Calu3 (cell line): ENCODE results near the gene CTRB1. TPM values are rescaled to one million over a fixed set of nuclear protein-coding genes. Genes with fewer than 3 reads are reported as not detected.

Source experiments
- BruUV-seq: library from RNA; stranded (reverse); fragments of 400-500 nt; replicated peaks from 2 replicates; lab custom pipeline; 2021; lab: Mats Ljungman, UMichigan
- CTCF ChIA-PET: fragments of 300-600 bp; sonication (Branson Sonifier 250); formaldehyde crosslinking; loops from one replicate; lab custom pipeline; 2022; ENCODE audit warnings: antibody characterized with exemption; lab: Charles Lee
- DNase-seq: peaks from one replicate; pipeline ENCODE4 v3.0.0; 2022
- H3K27ac Mint-ChIP-seq: one replicate; pipeline ENCODE4 v1.8.0; 2022; ENCODE audit warnings: mixed read lengths; ENCODE audit not compliant: unreplicated experiment
- H3K27me3 Mint-ChIP-seq: one replicate; pipeline ENCODE4 v1.8.0; 2022; ENCODE audit warnings: mixed read lengths; ENCODE audit not compliant: unreplicated experiment
- H3K36me3 Mint-ChIP-seq: one replicate; pipeline ENCODE4 v1.8.0; 2022; ENCODE audit warnings: mild to moderate bottlenecking, moderate library complexity, mixed read lengths; ENCODE audit not compliant: insufficient read depth, unreplicated experiment
- H3K4me1 Mint-ChIP-seq: one replicate; pipeline ENCODE4 v1.8.0; 2022; ENCODE audit warnings: mild to moderate bottlenecking, low read depth, mixed read lengths; ENCODE audit not compliant: unreplicated experiment
- H3K4me3 Mint-ChIP-seq: one replicate; pipeline ENCODE4 v1.8.0; 2022; ENCODE audit warnings: mild to moderate bottlenecking, low read depth, moderate library complexity, mixed read lengths; ENCODE audit not compliant: unreplicated experiment
- H3K9me3 Mint-ChIP-seq: one replicate; pipeline ENCODE4 v1.8.0; 2022; ENCODE audit warnings: low read depth, mixed read lengths; ENCODE audit not compliant: unreplicated experiment
- intact Hi-C: fragments of 100-400 bp; cut with micrococcal nuclease; formaldehyde crosslinking; loops from one replicate; pipeline ENCODE4 v1.10.0; 2022; ENCODE audit not compliant: unreplicated experiment
- total RNA-seq: library from RNA; stranded (reverse); gene quantifications from 2 replicates; pipeline ENCODE4 v1.2.3, GENCODE V29; 2022
- TF ChIP-seq, protein P1 (sequence below): fragments of 200-600 bp; IDR thresholded peaks from one replicate; pipeline ENCODE4 v1.8.0; 2022; ENCODE audit warnings: antibody characterized with exemption; ENCODE audit not compliant: unreplicated experiment

Gene CTRB1
- total RNA-seq, 1 experiment from 2014 or later = not detected

GRCh38 chr16:75231570-75231969 is 12.8 kb downstream of the CTRB1 start:
- no peak overlapping the region for H3K4me3 Mint-ChIP-seq

DNA sequence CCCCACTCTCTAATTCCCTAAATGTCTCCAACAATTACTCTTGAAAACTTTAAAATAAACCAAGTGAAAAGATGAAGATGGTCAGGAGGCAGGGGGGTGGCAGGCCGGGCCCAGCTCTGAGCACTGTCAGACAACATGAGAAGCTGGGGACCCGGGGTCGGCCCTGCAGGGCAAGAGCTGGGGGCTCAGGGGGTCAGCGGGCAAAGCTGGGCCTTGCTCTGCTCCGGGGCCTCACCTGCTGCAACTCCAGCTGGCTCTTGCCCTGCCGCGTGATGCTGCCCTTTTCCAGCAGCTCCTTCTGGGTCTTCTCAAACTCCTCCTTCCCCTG is 14.8 kb downstream of the CTRB1 start:
- TF ChIP-seq, protein P1, sequence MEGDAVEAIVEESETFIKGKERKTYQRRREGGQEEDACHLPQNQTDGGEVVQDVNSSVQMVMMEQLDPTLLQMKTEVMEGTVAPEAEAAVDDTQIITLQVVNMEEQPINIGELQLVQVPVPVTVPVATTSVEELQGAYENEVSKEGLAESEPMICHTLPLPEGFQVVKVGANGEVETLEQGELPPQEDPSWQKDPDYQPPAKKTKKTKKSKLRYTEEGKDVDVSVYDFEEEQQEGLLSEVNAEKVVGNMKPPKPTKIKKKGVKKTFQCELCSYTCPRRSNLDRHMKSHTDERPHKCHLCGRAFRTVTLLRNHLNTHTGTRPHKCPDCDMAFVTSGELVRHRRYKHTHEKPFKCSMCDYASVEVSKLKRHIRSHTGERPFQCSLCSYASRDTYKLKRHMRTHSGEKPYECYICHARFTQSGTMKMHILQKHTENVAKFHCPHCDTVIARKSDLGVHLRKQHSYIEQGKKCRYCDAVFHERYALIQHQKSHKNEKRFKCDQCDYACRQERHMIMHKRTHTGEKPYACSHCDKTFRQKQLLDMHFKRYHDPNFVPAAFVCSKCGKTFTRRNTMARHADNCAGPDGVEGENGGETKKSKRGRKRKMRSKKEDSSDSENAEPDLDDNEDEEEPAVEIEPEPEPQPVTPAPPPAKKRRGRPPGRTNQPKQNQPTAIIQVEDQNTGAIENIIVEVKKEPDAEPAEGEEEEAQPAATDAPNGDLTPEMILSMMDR = no peak
- H3K36me3 Mint-ChIP-seq = peaks cover 83% of the 10 kb centered on the region
- CTCF ChIA-PET = interaction anchor here (0.6 to 1.7 kb wide), 13 partner anchors 9 to 179 kb away, joined by 3 to 26 read pairs (median 4); no protein-coding TSS in a partner anchor
- H3K9me3 Mint-ChIP-seq = no peaks in the 10 kb centered on the region
- no TSS peak for BruUV-seq
- H3K4me3 Mint-ChIP-seq = no peak overlapping the region
- no peak for DNase-seq
- H3K27me3 Mint-ChIP-seq = no peaks in the 10 kb centered on the region
- intact Hi-C loops = loop anchor here (1.0 to 5.0 kb wide), 2 partner anchors 74 to 152 kb away; no protein-coding TSS in a partner anchor
- H3K4me1 Mint-ChIP-seq = peaks cover 14% of the 10 kb centered on the region
- H3K27ac Mint-ChIP-seq = peak overlapping the region; percentile 39

More at GRCh38 chr16:75231570-75231969, 12.8 kb downstream of the CTRB1 start:
- Mint-ChIP-seq H3K27me3 (no peaks in the 10 kb centered on the region), H3K36me3 (peaks cover 95% of the 10 kb centered on the region), H3K4me1 (peaks cover 23% of the 10 kb centered on the region), H3K9me3 (no peaks in the 10 kb centered on the region), H3K27ac (peak overlapping the region; percentile 39)
- no TSS peak for BruUV-seq
- DNase-seq = no peak
- intact Hi-C loops = loop anchor here (5.0 kb wide), 1 partner anchor 76 kb away; no protein-coding TSS in a partner anchor
- CTCF ChIA-PET = no interaction called here
- TF ChIP-seq, protein P1 = no peak

GRCh38 chr16:75234856-75235696 is 16.3 kb downstream of the CTRB1 start:
- intact Hi-C loops = loop anchor here (5.0 kb wide), 1 partner anchor 72 kb away; no protein-coding TSS in a partner anchor
- DNase-seq = no peak
- CTCF ChIA-PET = interaction anchor here (0.7 to 1.6 kb wide), 3 partner anchors 15 to 33 kb away, joined by 3 to 16 read pairs (median 4); no protein-coding TSS in a partner anchor
- peaks cover 29% of the 10 kb centered on the region for H3K4me1 Mint-ChIP-seq
- peaks cover 83% of the 10 kb centered on the region for H3K36me3 Mint-ChIP-seq
- TF ChIP-seq, protein P1 = no peak
- H3K9me3 Mint-ChIP-seq = no peaks in the 10 kb centered on the region
- H3K4me3 Mint-ChIP-seq = no peak overlapping the region
- no peaks in the 10 kb centered on the region for H3K27me3 Mint-ChIP-seq
- no TSS peak for BruUV-seq
- peak overlapping the region; percentile 1 for H3K27ac Mint-ChIP-seq

DNA sequence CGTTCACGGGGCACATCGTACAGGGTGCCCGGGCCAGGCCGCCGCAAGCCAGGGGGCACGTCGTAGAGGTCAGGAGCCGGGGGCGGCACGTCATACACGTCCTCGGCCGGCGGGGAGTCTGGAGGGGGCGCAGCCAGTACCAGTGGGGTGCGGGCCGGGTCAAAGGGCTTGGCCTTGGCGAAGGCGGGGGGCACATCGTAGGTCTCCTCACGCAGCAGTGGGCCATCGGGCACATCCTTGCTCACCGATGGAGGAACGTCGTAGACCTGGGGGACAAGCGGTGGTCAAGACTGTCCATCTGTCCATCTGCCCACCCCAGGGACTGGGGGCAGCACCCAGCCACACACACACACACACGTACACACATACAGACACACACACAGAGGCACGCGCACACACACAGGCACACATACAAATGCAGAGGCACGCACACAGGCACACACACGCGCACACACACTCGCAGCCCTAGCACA is 17.0 kb downstream of the CTRB1 start:
- no peaks in the 10 kb centered on the region for H3K9me3 Mint-ChIP-seq
- peaks cover 35% of the 10 kb centered on the region for H3K4me1 Mint-ChIP-seq
- H3K27me3 Mint-ChIP-seq = no peaks in the 10 kb centered on the region
- CTCF ChIA-PET = interaction anchor here (0.9 to 1.0 kb wide), 2 partner anchors 9 to 77 kb away, joined by 3 to 4 read pairs; no protein-coding TSS in a partner anchor
- H3K27ac Mint-ChIP-seq = peak overlapping the region; percentile 34
- peaks cover 83% of the 10 kb centered on the region for H3K36me3 Mint-ChIP-seq
- BruUV-seq = no TSS peak
- DNase-seq = no peak
- H3K4me3 Mint-ChIP-seq = no peak overlapping the region
- intact Hi-C loops = no loop called here
- TF ChIP-seq, protein P1 = no peak
